Smooth muscle cell (in vitro differentiated cells): ENCODE results near the gene IDE. TPM values are rescaled to one million over a fixed set of nuclear protein-coding genes. Genes with fewer than 3 reads are reported as not detected.

Experiments used
- DNase-seq: peaks from one replicate; lab custom pipeline; 2025; ENCODE audit not compliant: unreplicated experiment; lab: John Stamatoyannopoulos, UW
- H2AFZ ChIP-seq: fragments of 200-600 bp; sonication (generic); 2 replicates; pipeline ENCODE4 v1.6.0; 2016; ENCODE audit warnings: antibody characterized with exemption, low read depth, mild to moderate bottlenecking
- H3F3A ChIP-seq: fragments of 200-600 bp; sonication (generic); 2 replicates; pipeline ENCODE4 v1.6.0; 2017; ENCODE audit warnings: antibody characterized with exemption, low read depth
- H3K27ac ChIP-seq: fragments of 200-600 bp; sonication (generic); 2 replicates; pipeline ENCODE4 v1.5.1; 2016; ENCODE audit warnings: low read depth, mild to moderate bottlenecking
- H3K27me3 ChIP-seq: fragments of 200-600 bp; sonication (generic); 2 replicates; pipeline ENCODE4 v1.6.1; 2016; ENCODE audit warnings: low read depth, mild to moderate bottlenecking
- H3K36me3 ChIP-seq: fragments of 200-600 bp; sonication (generic); 2 replicates; pipeline ENCODE4 v1.5.1; 2016; ENCODE audit warnings: low read depth
- H3K4me1 ChIP-seq: fragments of 200-600 bp; sonication (generic); 2 replicates; pipeline ENCODE4 v1.5.1; 2016; ENCODE audit warnings: low read depth
- H3K4me2 ChIP-seq: fragments of 200-600 bp; sonication (generic); 2 replicates; pipeline ENCODE4 v1.6.0; 2016; ENCODE audit warnings: mild to moderate bottlenecking
- H3K4me3 ChIP-seq: fragments of 200-600 bp; sonication (generic); 2 replicates; pipeline ENCODE4 v1.5.1; 2016; ENCODE audit warnings: mild to moderate bottlenecking
- H3K79me2 ChIP-seq: fragments of 200-600 bp; sonication (generic); 2 replicates; pipeline ENCODE4 v1.6.0; 2016; ENCODE audit warnings: low read depth, mild to moderate bottlenecking
- H3K9ac ChIP-seq: fragments of 200-600 bp; sonication (generic); 2 replicates; pipeline ENCODE4 v1.6.0; 2016; ENCODE audit warnings: low read depth
- H3K9me3 ChIP-seq: fragments of 200-600 bp; sonication (generic); replicated peaks from 2 replicates; pipeline ENCODE4 v1.5.1; 2016; ENCODE audit warnings: low read depth
- H4K20me1 ChIP-seq: fragments of 200-600 bp; sonication (generic); 2 replicates; pipeline ENCODE4 v1.6.0; 2016; ENCODE audit warnings: low read depth
- WGBS: methylation state at CpG from one replicate; pipeline ENCODE4 v1.1.7; 2016; ENCODE audit warnings: low lambda C conversion rate; 5-methylcytosine and 5-hydroxymethylcytosine counted together
- polyA plus RNA-seq: library from polyadenylated mRNA; unstranded; fragments of >200 nt; fragmentation: Nextera tagmentation; extraction: Ambion mirVana; gene quantifications from 2 replicates; pipeline ENCODE4 v1.2.1, GENCODE V29; 2016
- total RNA-seq: library from RNA; depleted of rRNA; stranded (reverse); fragments of >200 nt; gene quantifications from 2 replicates; pipeline ENCODE4 v1.2.3, GENCODE V29; 2014
- TF ChIP-seq, protein P1 (sequence below): fragments of 200-600 bp; sonication (generic); IDR thresholded peaks from 2 replicates; pipeline ENCODE4 v1.5.1; 2017; ENCODE audit warnings: borderline replicate concordance, mild to moderate bottlenecking, antibody characterized with exemption; ENCODE audit not compliant: insufficient read depth, poor library complexity, severe bottlenecking

IDE gene
- total and polyA plus RNA-seq, 2 experiments from 2014 or later = 12.8 to 30.6 TPM

DNA sequence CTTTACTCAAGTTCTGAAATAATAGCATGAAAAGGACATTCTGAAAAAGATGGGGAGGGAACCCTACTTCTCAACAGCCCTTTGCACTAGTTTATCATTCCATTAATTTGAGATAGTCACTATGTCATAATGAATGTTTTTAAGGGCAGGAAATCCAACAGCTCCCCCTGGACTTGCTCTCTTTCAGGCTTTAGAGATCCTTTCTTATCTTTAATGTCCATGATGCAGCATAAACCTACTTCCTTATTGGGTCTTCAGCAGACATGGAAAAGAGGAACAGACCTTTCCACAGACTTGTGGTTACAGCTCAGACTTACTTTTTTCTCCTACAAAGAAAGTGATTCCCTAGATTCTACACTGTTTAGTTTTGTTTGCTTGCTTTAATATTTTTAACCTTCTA, 87.3 kb downstream of the IDE start:
- H3K36me3 ChIP-seq = peaks cover 7% of the 10 kb centered on the region
- no peak for DNase-seq

DNA sequence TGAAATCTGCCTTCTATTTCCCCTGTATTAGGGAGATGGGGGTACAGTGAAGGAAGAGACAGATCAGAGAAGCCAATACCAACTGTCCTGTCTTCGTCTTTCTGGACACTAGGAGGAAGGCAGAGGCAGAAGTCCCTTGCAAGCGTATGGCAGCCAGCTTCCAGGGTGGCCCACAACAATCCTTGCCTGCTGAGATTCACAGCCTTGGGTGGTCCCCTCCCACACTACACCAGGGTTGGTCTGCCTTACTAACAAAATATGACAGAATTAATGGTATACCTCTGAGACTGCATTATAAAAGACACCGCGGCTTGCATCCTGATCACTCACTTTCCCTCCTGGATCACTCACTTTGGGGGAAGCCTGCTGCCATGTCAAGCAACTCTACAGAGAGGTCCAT, 90.4 kb downstream of the IDE start:
- TF ChIP-seq, protein P1, sequence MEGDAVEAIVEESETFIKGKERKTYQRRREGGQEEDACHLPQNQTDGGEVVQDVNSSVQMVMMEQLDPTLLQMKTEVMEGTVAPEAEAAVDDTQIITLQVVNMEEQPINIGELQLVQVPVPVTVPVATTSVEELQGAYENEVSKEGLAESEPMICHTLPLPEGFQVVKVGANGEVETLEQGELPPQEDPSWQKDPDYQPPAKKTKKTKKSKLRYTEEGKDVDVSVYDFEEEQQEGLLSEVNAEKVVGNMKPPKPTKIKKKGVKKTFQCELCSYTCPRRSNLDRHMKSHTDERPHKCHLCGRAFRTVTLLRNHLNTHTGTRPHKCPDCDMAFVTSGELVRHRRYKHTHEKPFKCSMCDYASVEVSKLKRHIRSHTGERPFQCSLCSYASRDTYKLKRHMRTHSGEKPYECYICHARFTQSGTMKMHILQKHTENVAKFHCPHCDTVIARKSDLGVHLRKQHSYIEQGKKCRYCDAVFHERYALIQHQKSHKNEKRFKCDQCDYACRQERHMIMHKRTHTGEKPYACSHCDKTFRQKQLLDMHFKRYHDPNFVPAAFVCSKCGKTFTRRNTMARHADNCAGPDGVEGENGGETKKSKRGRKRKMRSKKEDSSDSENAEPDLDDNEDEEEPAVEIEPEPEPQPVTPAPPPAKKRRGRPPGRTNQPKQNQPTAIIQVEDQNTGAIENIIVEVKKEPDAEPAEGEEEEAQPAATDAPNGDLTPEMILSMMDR = no peak
- H3F3A ChIP-seq = peaks cover 11% of the 10 kb centered on the region
- no peaks in the 10 kb centered on the region for H3K79me2 ChIP-seq
- WGBS = 96% methylated on average over 4 of the region's 4 CpGs
- H4K20me1 ChIP-seq = no peaks in the 10 kb centered on the region
- no peak overlapping the region for H3K4me3 ChIP-seq
- H3K4me1 ChIP-seq = no peaks in the 10 kb centered on the region
- H3K4me2 ChIP-seq = no peak overlapping the region
- no peak for DNase-seq
- no peak overlapping the region for H3K27ac ChIP-seq
- H3K36me3 ChIP-seq = peaks cover 3% of the 10 kb centered on the region
- no peak overlapping the region for H3K9ac ChIP-seq
- H2AFZ ChIP-seq = no peak overlapping the region
- H3K27me3 ChIP-seq = no peaks in the 10 kb centered on the region
- H3K9me3 ChIP-seq = no peaks in the 10 kb centered on the region

More for the DNA sequence above, 87.3 kb downstream of the IDE start:
- Histone ChIP-seq H3K27ac (peak overlapping the region; percentile 74), H3F3A (peaks cover 11% of the 10 kb centered on the region), H3K27me3 (no peaks in the 10 kb centered on the region), H3K4me1 (no peaks in the 10 kb centered on the region), H3K4me2 (peak overlapping the region; percentile 31), H3K9ac (peak overlapping the region; percentile 8), H3K79me2 (no peaks in the 10 kb centered on the region), H3K9me3 (no peaks in the 10 kb centered on the region), H4K20me1 (no peaks in the 10 kb centered on the region), H2AFZ (no peak overlapping the region), H3K4me3 (no peak overlapping the region)
- TF ChIP-seq, protein P1 = no peak

DNA sequence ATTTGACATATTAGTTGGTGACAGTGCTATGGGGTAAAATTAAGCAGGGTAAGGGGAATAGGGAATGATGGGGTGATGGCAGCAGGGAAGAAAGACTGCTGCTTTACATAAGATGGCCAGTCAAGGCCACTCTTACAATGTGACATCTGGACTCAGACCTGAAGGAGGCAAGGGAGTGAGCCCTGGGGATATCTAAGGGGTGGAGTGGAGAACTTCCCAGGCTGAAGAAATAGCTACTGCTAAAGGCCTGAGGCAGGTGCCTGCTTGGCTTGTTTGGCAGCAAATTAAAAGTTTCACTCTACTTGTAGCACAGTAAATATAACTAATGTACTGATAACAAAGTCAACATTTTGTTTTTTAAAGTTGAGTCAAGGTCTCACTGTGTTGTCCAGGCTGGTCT, 93.5 kb downstream of the IDE start:
- Histone ChIP-seq H3K36me3 (peaks cover 3% of the 10 kb centered on the region), H2AFZ (no peak overlapping the region), H3K4me1 (no peaks in the 10 kb centered on the region), H4K20me1 (no peaks in the 10 kb centered on the region), H3K27me3 (no peaks in the 10 kb centered on the region), H3F3A (no peaks in the 10 kb centered on the region), H3K4me2 (no peak overlapping the region), H3K79me2 (no peaks in the 10 kb centered on the region), H3K4me3 (no peak overlapping the region), H3K9ac (no peak overlapping the region), H3K9me3 (no peaks in the 10 kb centered on the region), H3K27ac (no peak overlapping the region)
- TF ChIP-seq, protein P1 = no peak
- DNase-seq = no peak

DNA sequence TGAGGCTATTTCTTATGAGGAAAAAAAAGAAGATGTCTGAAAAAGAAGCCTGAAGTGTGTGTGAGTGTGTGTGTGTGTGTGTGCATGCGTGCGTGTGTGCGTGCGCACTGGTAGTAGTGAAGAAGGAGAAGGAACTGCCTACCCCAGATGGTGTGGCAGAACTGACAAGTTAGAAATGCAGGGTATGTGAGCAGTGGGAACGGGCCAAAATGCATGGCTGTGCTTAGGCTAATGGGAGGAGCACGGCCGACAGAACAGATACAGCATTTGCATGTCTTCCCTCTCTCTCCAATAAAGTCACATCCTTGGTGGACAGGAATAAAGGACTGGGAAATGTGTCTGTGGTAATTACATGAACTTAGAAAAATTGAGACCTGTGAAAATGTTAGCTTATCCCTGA, 94.3 kb downstream of the IDE start:
- Histone ChIP-seq H3K9ac (no peak overlapping the region), H3K9me3 (no peaks in the 10 kb centered on the region), H2AFZ (no peak overlapping the region), H3F3A (no peaks in the 10 kb centered on the region), H3K79me2 (no peaks in the 10 kb centered on the region), H3K27ac (no peak overlapping the region), H4K20me1 (no peaks in the 10 kb centered on the region), H3K4me3 (no peak overlapping the region), H3K36me3 (peaks cover 3% of the 10 kb centered on the region), H3K27me3 (no peaks in the 10 kb centered on the region), H3K4me1 (no peaks in the 10 kb centered on the region), H3K4me2 (no peak overlapping the region)
- TF ChIP-seq, protein P1 = no peak
- DNase-seq = no peak
- WGBS = 92% methylated on average over 7 of the region's 7 CpGs
